K562 (cell line): ENCODE measurements around the gene TRAF3IP1. TPM values are rescaled to one million over a fixed set of nuclear protein-coding genes. Genes with fewer than 3 reads are reported as not detected.

ENCODE experiments used
- CBFA2T2 ChIP-seq: fragments of 450-650 bp; conservative IDR thresholded peaks from 2 replicates; pipeline ENCODE4 v1.6.1; 2017; ENCODE audit warnings: mild to moderate bottlenecking
- E4F1 ChIP-seq: fragments of 250-450 bp; sonication (Bioruptor Pico); IDR thresholded peaks from 2 replicates; pipeline ENCODE4 v1.5.0; 2021; ENCODE audit warnings: mild to moderate bottlenecking, borderline replicate concordance
- ELK3 ChIP-seq: fragments of 450-650 bp; formaldehyde crosslinking; IDR thresholded peaks from 2 replicates; pipeline ENCODE4 v1.4.0; 2020; ENCODE audit warnings: mild to moderate bottlenecking
- FOXK1 ChIP-seq: sonication (generic); formaldehyde crosslinking; IDR thresholded peaks from 2 replicates; pipeline ENCODE4 v1.8.0; 2022; ENCODE audit warnings: missing genetic modification reagents, mild to moderate bottlenecking, borderline replicate concordance
- FOXO4 ChIP-seq: fragments of 450-650 bp; formaldehyde crosslinking; IDR thresholded peaks from 2 replicates; pipeline ENCODE4 v1.4.0; 2020; ENCODE audit warnings: mild to moderate bottlenecking, moderate library complexity
- LEF1 ChIP-seq: fragments of 450-650 bp; IDR thresholded peaks from 2 replicates; pipeline ENCODE4 v1.6.1; 2016; ENCODE audit warnings: mild to moderate bottlenecking
- MCM5 ChIP-seq: fragments of 450-650 bp; IDR thresholded peaks from 2 replicates; pipeline ENCODE4 v1.6.1; 2016; ENCODE audit warnings: low read depth
- SRSF9 ChIP-seq: fragments of 200-400 bp; formaldehyde crosslinking; IDR thresholded peaks from 2 replicates; pipeline ENCODE4 v1.6.1; 2017; ENCODE audit warnings: low read depth, low read length, borderline replicate concordance
- TAF1 ChIP-seq: IDR thresholded peaks from 2 replicates; pipeline ENCODE4 v1.6.1; 2011; ENCODE audit warnings: mild to moderate bottlenecking, low read length, moderate library complexity; ENCODE audit not compliant: insufficient read depth, control insufficient read depth, severe bottlenecking; ENCODE audit errors: extremely low read depth
- ZBTB7A ChIP-seq: IDR thresholded peaks from 2 replicates; pipeline ENCODE4 v1.6.1; 2011; ENCODE audit warnings: low read depth, mild to moderate bottlenecking, low read length, moderate library complexity, borderline replicate concordance; ENCODE audit not compliant: control insufficient read depth
- ZNF121 ChIP-seq: sonication (generic); formaldehyde crosslinking; conservative IDR thresholded peaks from 2 replicates; pipeline ENCODE4 v1.8.0; 2022; ENCODE audit warnings: missing genetic modification reagents
- polyA plus RNA-seq, 8 experiments: library from polyadenylated mRNA; depleted of rRNA in 4 of 8; stranded (reverse) in 5 of 8; unstranded in 3 of 8; fragments of >200 nt; fragmentation: Nextera tagmentation in 2 of 8; fragmentation: Illumina TruSeq in 1 of 8; extraction: Ambion mirVana in 2 of 8; extraction: Trizol in 1 of 8; gene quantifications; 2 replicates each; pipeline versions ENCODE4 v1.2.1 to v1.2.3, GENCODE V29; 2011 to 2014; ENCODE audit warnings: inconsistent platforms in 1 of 8, missing spikeins in 1 of 8
- total RNA-seq, 7 experiments: library from RNA; depleted of rRNA in 6 of 7; stranded (reverse); fragments of >200 nt in 6 of 7; fragmentation: Illumina TruSeq in 2 of 7; extraction: Trizol in 2 of 7; gene quantifications; 2 replicates each; pipeline versions ENCODE4 v1.2.1 to v1.2.3, GENCODE V29; 2011 to 2021; ENCODE audit warnings: low replicate concordance in 1 of 7
- TF ChIP-seq, protein P1 (sequence below): fragments of 250-450 bp; sonication (Bioruptor Pico); IDR thresholded peaks from 2 replicates; pipeline ENCODE4 v1.4.0; 2020; ENCODE audit warnings: mild to moderate bottlenecking, moderate library complexity
- TF ChIP-seq, protein P2 (sequence below): sonication (generic); formaldehyde crosslinking; IDR thresholded peaks from 2 replicates; pipeline ENCODE4 v1.8.0; 2023; ENCODE audit warnings: missing genetic modification reagents, mild to moderate bottlenecking, borderline replicate concordance
- TF ChIP-seq, protein P3 (sequence below): sonication (generic); formaldehyde crosslinking; IDR thresholded peaks from 2 replicates; pipeline ENCODE4 v1.8.0; 2022; ENCODE audit warnings: missing genetic modification reagents, mild to moderate bottlenecking, borderline replicate concordance

The TRAF3IP1 gene
- total and polyA plus RNA-seq, 9 of the 15 experiments (the other 6 are each of a cell fraction or from before 2014, with no cell fraction given), result 1.3 to 7.4 (median 3.4) TPM

DNA sequence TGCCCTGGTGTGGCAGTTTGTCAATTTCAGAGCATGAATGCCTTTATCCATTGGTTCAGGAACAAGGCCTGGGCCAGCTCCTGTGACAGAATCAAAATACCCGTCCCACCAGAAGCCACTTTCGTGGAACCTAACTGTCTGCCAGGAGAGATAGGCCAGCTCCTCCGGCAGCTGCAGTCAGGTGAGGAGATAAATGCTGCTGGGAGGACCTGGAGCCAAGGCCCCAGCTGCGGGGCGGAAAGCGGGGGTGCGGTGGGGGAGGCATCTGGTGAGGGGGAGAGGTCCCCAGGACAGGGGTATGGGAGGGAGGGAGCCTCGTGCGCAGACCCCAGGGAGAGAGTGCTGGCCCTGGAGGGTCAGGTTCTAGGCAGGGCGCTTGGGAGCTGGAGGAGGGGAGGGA lies 102.0 kb downstream of the TRAF3IP1 start (continued):
- TF ChIP-seq E4F1 (CRISPR knock-in tag) (no peak), ELK3 (CRISPR knock-in tag) (no peak), MCM5 (no peak), ZBTB7A (peak; percentile 84; the same call in 1 of the 2 replicates), FOXK1 (CRISPR knock-in tag) (no peak), ZNF121 (no peak), FOXO4 (CRISPR knock-in tag) (no peak), SRSF9 (no peak), TAF1 (peak; percentile 19), CBFA2T2 (peak; percentile 97), LEF1 (peak; percentile 66)
- TF ChIP-seq, protein P1, sequence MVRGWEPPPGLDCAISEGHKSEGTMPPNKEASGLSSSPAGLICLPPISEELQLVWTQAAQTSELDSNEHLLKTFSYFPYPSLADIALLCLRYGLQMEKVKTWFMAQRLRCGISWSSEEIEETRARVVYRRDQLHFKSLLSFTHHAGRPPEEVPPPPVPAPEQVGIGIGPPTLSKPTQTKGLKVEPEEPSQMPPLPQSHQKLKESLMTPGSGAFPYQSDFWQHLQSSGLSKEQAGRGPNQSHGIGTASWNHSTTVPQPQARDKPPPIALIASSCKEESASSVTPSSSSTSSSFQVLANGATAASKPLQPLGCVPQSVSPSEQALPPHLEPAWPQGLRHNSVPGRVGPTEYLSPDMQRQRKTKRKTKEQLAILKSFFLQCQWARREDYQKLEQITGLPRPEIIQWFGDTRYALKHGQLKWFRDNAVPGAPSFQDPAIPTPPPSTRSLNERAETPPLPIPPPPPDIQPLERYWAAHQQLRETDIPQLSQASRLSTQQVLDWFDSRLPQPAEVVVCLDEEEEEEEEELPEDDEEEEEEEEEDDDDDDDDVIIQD (CRISPR knock-in tag), result no peak
- TF ChIP-seq, protein P2, sequence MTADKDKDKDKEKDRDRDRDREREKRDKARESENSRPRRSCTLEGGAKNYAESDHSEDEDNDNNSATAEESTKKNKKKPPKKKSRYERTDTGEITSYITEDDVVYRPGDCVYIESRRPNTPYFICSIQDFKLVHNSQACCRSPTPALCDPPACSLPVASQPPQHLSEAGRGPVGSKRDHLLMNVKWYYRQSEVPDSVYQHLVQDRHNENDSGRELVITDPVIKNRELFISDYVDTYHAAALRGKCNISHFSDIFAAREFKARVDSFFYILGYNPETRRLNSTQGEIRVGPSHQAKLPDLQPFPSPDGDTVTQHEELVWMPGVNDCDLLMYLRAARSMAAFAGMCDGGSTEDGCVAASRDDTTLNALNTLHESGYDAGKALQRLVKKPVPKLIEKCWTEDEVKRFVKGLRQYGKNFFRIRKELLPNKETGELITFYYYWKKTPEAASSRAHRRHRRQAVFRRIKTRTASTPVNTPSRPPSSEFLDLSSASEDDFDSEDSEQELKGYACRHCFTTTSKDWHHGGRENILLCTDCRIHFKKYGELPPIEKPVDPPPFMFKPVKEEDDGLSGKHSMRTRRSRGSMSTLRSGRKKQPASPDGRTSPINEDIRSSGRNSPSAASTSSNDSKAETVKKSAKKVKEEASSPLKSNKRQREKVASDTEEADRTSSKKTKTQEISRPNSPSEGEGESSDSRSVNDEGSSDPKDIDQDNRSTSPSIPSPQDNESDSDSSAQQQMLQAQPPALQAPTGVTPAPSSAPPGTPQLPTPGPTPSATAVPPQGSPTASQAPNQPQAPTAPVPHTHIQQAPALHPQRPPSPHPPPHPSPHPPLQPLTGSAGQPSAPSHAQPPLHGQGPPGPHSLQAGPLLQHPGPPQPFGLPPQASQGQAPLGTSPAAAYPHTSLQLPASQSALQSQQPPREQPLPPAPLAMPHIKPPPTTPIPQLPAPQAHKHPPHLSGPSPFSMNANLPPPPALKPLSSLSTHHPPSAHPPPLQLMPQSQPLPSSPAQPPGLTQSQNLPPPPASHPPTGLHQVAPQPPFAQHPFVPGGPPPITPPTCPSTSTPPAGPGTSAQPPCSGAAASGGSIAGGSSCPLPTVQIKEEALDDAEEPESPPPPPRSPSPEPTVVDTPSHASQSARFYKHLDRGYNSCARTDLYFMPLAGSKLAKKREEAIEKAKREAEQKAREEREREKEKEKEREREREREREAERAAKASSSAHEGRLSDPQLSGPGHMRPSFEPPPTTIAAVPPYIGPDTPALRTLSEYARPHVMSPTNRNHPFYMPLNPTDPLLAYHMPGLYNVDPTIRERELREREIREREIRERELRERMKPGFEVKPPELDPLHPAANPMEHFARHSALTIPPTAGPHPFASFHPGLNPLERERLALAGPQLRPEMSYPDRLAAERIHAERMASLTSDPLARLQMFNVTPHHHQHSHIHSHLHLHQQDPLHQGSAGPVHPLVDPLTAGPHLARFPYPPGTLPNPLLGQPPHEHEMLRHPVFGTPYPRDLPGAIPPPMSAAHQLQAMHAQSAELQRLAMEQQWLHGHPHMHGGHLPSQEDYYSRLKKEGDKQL (CRISPR knock-in tag), result no peak
- TF ChIP-seq, protein P3, sequence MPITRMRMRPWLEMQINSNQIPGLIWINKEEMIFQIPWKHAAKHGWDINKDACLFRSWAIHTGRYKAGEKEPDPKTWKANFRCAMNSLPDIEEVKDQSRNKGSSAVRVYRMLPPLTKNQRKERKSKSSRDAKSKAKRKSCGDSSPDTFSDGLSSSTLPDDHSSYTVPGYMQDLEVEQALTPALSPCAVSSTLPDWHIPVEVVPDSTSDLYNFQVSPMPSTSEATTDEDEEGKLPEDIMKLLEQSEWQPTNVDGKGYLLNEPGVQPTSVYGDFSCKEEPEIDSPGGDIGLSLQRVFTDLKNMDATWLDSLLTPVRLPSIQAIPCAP (CRISPR knock-in tag), result no peak
